ENCODE results near the gene LYRM2.

The LYRM2 gene

DNA sequence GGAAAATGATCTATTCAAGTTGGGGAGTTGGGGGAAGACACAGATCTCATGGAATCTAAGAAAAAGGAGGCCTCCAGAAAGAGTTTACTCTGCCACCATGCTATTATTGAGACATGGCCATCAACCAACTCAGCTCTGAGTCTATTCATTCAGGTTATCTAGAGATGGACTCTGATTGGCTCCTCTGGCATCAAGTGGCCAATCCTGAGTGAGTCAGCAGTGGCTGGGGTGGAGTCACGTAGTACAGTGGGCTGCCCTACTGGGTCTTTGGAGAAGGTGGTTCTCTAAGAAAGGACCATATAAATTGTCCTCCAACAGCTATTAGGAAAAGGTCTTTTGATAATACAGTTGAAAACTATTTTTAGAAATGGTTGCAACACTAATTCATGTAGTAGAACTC is 42.1 kb downstream of the LYRM2 start:
- H3K27ac ChIP-seq, result no peak overlapping the region
- TF ChIP-seq CTCF (conservative IDR thresholded peaks at IDR 0.05) (no peak), ZFX (IDR thresholded peaks at IDR 0.05) (no peak)

DNA sequence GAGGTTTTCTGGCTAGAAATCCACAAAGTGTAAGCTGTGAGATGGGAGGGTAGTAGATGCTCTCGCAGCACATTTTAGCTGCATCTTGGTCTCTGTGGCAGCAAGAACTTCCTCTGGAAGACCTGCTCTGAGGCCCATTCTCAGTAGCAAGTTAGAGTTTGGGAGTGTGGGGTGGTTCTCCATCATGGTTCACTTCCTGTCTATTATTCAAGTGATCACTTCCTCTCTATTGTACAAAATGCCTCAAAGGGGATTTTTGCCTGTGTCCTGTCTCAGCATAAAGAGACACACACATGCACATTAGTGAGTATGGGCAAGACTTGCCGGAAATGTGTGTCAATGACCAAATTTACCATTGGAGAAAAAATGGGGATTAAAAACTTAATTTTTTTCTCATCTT is 42.5 kb downstream of the LYRM2 start:
- no peak overlapping the region for H3K27ac ChIP-seq
- no peak for TF ChIP-seq ZFX (IDR thresholded peaks at IDR 0.05)
- no peak for TF ChIP-seq CTCF (conservative IDR thresholded peaks at IDR 0.05)

GRCh38 chr6:89591745-89592144 is 46.8 kb downstream of the LYRM2 start:
- no peak for TF ChIP-seq CTCF (conservative IDR thresholded peaks at IDR 0.05)
- no peak for TF ChIP-seq ZFX (IDR thresholded peaks at IDR 0.05)
- H3K27ac ChIP-seq, result no peak overlapping the region

- H3K27ac ChIP-seq, result no peak overlapping the region
- TF ChIP-seq ZFX (IDR thresholded peaks at IDR 0.05) (no peak), CTCF (conservative IDR thresholded peaks at IDR 0.05) (no peak)
Observed at GRCh38 chr6:89590133-89590532, 48.4 kb downstream of the LYRM2 start.

DNA sequence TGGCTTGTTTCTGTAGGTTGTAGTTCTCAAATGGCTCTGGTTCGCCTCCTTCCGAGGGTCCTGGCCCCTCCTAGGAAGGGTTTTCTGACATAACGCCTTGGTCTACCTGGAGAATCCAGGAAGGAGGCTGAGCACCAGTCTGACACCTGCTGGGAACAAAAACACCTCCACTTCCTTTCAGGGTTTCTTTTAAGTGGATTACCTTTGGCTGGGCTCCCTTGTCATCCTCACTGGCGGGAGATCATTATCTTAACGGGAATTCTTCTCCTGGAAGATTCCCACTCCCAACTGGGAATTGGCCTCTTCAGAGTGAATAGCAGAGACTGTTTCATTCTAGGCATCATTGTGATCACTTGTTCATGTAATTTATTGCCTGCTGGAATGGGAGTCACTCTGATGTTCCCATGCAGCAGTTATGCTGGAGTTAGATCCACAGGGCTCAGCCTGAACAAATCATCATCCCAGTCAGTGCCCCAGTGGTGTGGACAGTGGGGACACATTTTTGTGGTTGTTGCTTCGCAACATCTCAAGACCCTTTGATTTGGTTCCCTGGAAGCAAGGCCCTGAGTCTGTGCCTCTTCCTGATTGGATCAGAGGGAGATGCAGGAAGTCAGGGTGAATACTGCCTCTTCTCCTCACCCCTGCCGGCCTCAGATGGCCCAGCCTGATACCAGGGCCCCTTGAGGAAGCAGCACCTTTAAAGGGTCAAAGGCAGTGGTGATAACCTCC is 49.1 kb downstream of the LYRM2 start:
- no peak for TF ChIP-seq CTCF (conservative IDR thresholded peaks at IDR 0.05)
- no peak for TF ChIP-seq ZFX (IDR thresholded peaks at IDR 0.05)

GRCh38 chr6:89585154-89585553 is 53.4 kb downstream of the LYRM2 start:
- TF ChIP-seq ZFX (IDR thresholded peaks at IDR 0.05) (no peak), CTCF (conservative IDR thresholded peaks at IDR 0.05) (no peak)
- H3K27ac ChIP-seq, result no peak overlapping the region

More for the DNA sequence above, 49.1 kb downstream of the LYRM2 start:
- no peak overlapping the region for H3K27ac ChIP-seq

DNA sequence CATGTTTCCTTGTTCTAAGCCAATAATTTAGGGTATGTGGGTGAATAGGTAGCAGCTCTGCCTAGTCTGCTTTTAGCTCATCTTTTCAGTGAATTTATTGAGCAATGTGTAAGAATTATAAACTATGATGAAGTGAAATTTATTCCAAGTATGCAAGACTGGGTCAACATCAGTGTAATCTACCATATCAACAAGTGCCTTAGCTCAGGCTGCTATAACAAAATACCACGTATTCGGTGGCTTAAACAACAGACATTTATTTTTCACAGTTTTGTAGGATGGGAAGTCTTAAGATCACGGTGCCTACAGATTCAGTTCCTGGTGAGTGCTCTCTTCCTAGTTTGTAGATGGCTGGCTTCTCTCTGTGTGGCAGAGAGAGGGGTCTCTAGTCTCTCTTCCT is 54.0 kb downstream of the LYRM2 start:
- no peak for TF ChIP-seq CTCF (conservative IDR thresholded peaks at IDR 0.05)
- no peak for TF ChIP-seq ZFX (IDR thresholded peaks at IDR 0.05)
- H3K27ac ChIP-seq, result no peak overlapping the region

Measured in C4-2B (cell line).